HepG2 (cell line): ENCODE results near the gene BEST2. TPM values are rescaled to one million over a fixed set of nuclear protein-coding genes. Genes with fewer than 3 reads are reported as not detected.

Source experiments
- KMT2A ChIP-seq: sonication (generic); formaldehyde crosslinking; IDR thresholded peaks from 2 replicates; pipeline ENCODE4 v1.4.0; 2020; ENCODE audit warnings: missing genetic modification reagents
- MXI1 ChIP-seq: IDR thresholded peaks from 3 replicates; pipeline ENCODE4 v1.6.1; 2012; ENCODE audit warnings: low read depth, low read length, inconsistent platforms, borderline replicate concordance
- XRCC5 ChIP-seq: fragments of 200-400 bp; formaldehyde crosslinking; optimal IDR thresholded peaks from 2 replicates; pipeline ENCODE3; 2017; ENCODE audit warnings: mild to moderate bottlenecking, low read length
- ZEB1 ChIP-seq: IDR thresholded peaks from 2 replicates; pipeline ENCODE4 v1.6.1; 2012; ENCODE audit warnings: mild to moderate bottlenecking, low read depth, inconsistent platforms; ENCODE audit not compliant: insufficient replicate concordance
- ZKSCAN8 ChIP-seq: IDR thresholded peaks from 2 replicates; pipeline ENCODE4 v1.6.1; 2016; ENCODE audit warnings: borderline replicate concordance, missing genetic modification reagents, missing compliant biosample characterization
- ZNF232 ChIP-seq: sonication (generic); formaldehyde crosslinking; IDR thresholded peaks from 2 replicates; pipeline ENCODE4 v1.4.0; 2020; ENCODE audit warnings: missing genetic modification reagents, borderline replicate concordance
- ZNF501 ChIP-seq: sonication (generic); formaldehyde crosslinking; IDR thresholded peaks from 2 replicates; pipeline ENCODE4 v1.5.1; 2020; ENCODE audit warnings: mild to moderate bottlenecking, moderate library complexity, missing genetic modification reagents
- ZNF577 ChIP-seq: sonication (generic); formaldehyde crosslinking; IDR thresholded peaks from 2 replicates; pipeline ENCODE4 v1.4.0; 2020; ENCODE audit warnings: mild to moderate bottlenecking, low read depth, missing genetic modification reagents, borderline replicate concordance
- polyA plus RNA-seq, 8 experiments: library from polyadenylated mRNA; depleted of rRNA in 3 of 8; stranded (reverse) in 7 of 8; unstranded in 1 of 8; fragments of >200 nt; fragmentation: Illumina TruSeq in 4 of 8; extraction: Trizol in 4 of 8; gene quantifications; 2 replicates each; pipeline versions ENCODE4 v1.2.1 to v1.2.3, GENCODE V29; 2011 to 2016; ENCODE audit warnings: low read depth in 4 of 8, missing spikeins in 1 of 8, mixed read lengths in 1 of 8; ENCODE audit not compliant: insufficient read depth in 1 of 8
- total RNA-seq, 5 experiments: library from RNA; depleted of rRNA; stranded (reverse); fragments of >200 nt; fragmentation: Illumina TruSeq; extraction: Trizol; gene quantifications; 2 replicates each; pipeline ENCODE4 v1.2.3, GENCODE V29; 2016; ENCODE audit warnings: low read depth in 1 of 5
- TF ChIP-seq, protein P1 (sequence below): sonication (generic); formaldehyde crosslinking; IDR thresholded peaks from 2 replicates; pipeline ENCODE4 v1.4.0; 2020; ENCODE audit warnings: missing genetic modification reagents
- TF ChIP-seq, protein P2 (sequence below): sonication (generic); formaldehyde crosslinking; IDR thresholded peaks from 2 replicates; pipeline ENCODE4 v1.8.1; 2023; ENCODE audit warnings: mild to moderate bottlenecking, moderate library complexity, missing genetic modification reagents
- TF ChIP-seq, protein P3 (sequence below): sonication (generic); formaldehyde crosslinking; IDR thresholded peaks from 2 replicates; pipeline ENCODE4 v1.4.0; 2020; ENCODE audit warnings: missing genetic modification reagents, borderline replicate concordance
- TF ChIP-seq, protein P4 (sequence below): sonication (generic); formaldehyde crosslinking; IDR thresholded peaks from 2 replicates; pipeline ENCODE4 v1.4.0; 2020; ENCODE audit warnings: missing genetic modification reagents
- TF ChIP-seq, protein P5 (sequence below): sonication (generic); formaldehyde crosslinking; IDR thresholded peaks from 2 replicates; pipeline ENCODE4 v1.5.1; 2020; ENCODE audit warnings: mild to moderate bottlenecking, missing genetic modification reagents, moderate library complexity

Gene BEST2
- total and polyA plus RNA-seq, 2 of the 13 experiments (the other 11 are each of a cell fraction or from before 2014, with no cell fraction given), result not detected

DNA sequence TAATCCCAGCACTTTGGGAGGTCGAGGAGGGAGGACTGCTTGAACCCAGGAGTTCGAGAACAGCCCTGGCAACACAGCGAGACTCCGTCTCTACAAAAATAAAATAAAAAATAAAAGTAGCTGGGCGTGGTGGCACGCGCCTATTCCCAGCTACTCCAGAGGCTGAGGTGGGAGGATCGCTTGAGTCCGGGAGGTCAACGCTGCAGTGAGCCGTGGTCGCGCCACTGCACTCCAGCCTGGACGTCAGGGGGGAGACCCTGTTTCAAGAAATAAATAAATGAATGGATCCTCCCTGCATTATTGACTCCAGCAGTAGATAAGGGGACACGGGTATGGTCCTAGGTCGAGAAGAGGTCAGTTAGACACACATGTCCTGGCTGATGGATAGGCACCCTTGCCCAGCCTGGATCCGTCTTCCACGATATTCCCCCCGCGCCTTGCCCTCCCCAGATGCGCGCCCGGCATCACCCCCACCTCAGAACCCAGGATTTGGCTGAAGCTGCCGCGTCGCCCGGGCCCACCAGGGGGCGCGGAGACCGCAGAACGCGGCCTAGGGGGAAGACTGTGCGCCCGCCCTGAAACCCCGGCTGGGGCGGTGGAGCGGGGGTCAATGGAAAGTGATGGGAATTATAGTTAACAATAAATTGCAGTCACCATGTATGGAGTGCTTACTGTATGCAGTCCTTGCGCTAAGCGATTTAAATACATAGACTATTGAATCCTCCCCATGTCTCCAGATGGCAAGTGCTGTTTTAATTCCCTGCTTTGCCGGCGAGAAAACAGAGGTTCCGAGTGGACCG lies 25.8 kb downstream of the BEST2 start (continued):
- TF ChIP-seq, protein P1, sequence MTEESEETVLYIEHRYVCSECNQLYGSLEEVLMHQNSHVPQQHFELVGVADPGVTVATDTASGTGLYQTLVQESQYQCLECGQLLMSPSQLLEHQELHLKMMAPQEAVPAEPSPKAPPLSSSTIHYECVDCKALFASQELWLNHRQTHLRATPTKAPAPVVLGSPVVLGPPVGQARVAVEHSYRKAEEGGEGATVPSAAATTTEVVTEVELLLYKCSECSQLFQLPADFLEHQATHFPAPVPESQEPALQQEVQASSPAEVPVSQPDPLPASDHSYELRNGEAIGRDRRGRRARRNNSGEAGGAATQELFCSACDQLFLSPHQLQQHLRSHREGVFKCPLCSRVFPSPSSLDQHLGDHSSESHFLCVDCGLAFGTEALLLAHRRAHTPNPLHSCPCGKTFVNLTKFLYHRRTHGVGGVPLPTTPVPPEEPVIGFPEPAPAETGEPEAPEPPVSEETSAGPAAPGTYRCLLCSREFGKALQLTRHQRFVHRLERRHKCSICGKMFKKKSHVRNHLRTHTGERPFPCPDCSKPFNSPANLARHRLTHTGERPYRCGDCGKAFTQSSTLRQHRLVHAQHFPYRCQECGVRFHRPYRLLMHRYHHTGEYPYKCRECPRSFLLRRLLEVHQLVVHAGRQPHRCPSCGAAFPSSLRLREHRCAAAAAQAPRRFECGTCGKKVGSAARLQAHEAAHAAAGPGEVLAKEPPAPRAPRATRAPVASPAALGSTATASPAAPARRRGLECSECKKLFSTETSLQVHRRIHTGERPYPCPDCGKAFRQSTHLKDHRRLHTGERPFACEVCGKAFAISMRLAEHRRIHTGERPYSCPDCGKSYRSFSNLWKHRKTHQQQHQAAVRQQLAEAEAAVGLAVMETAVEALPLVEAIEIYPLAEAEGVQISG (CRISPR knock-in tag), result peak; percentile 58
- TF ChIP-seq, protein P2, sequence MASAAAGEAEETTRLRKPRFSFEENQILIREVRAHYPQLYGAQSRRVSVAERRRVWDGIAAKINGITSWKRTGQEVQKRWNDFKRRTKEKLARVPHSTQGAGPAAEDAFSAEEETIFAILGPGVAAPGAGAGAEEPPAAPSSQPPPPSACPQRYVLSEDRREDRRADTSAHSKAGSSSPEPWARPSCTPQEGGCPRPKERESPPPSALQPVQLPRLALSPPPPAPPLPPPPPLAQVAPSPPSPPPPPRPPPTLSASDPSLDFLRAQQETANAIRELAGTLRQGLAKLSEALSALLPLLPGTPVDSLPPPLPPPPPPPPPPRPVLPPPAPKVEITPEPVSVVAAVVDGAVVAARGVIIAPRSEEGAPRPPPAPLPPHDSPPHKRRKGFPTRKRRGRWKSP (CRISPR knock-in tag), result peak; percentile 64; the same call in 1 of the 2 replicates
- TF ChIP-seq, protein P3, sequence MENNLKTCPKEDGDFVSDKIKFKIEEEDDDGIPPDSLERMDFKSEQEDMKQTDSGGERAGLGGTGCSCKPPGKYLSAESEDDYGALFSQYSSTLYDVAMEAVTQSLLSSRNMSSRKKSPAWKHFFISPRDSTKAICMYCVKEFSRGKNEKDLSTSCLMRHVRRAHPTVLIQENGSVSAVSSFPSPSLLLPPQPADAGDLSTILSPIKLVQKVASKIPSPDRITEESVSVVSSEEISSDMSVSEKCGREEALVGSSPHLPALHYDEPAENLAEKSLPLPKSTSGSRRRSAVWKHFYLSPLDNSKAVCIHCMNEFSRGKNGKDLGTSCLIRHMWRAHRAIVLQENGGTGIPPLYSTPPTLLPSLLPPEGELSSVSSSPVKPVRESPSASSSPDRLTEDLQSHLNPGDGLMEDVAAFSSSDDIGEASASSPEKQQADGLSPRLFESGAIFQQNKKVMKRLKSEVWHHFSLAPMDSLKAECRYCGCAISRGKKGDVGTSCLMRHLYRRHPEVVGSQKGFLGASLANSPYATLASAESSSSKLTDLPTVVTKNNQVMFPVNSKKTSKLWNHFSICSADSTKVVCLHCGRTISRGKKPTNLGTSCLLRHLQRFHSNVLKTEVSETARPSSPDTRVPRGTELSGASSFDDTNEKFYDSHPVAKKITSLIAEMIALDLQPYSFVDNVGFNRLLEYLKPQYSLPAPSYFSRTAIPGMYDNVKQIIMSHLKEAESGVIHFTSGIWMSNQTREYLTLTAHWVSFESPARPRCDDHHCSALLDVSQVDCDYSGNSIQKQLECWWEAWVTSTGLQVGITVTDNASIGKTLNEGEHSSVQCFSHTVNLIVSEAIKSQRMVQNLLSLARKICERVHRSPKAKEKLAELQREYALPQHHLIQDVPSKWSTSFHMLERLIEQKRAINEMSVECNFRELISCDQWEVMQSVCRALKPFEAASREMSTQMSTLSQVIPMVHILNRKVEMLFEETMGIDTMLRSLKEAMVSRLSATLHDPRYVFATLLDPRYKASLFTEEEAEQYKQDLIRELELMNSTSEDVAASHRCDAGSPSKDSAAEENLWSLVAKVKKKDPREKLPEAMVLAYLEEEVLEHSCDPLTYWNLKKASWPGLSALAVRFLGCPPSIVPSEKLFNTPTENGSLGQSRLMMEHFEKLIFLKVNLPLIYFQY (CRISPR knock-in tag), result 0 out of 2 replicates have a peak, but pooled peaks have one; percentile 34
- TF ChIP-seq XRCC5 (peak; percentile 87), MXI1 (peak; percentile 43; the same call in 1 of the 3 replicates), ZNF577 (CRISPR knock-in tag) (no peak), ZNF232 (CRISPR knock-in tag) (peak; percentile 37; the same call in 1 of the 2 replicates), KMT2A (CRISPR knock-in tag) (0 out of 2 replicates have a peak, but pooled peaks have one; percentile 27), ZEB1 (no peak), ZKSCAN8 (CRISPR knock-in tag) (peak; percentile 99), ZNF501 (CRISPR knock-in tag) (peak; percentile 50; the same call in 1 of the 2 replicates)
- TF ChIP-seq, protein P4, sequence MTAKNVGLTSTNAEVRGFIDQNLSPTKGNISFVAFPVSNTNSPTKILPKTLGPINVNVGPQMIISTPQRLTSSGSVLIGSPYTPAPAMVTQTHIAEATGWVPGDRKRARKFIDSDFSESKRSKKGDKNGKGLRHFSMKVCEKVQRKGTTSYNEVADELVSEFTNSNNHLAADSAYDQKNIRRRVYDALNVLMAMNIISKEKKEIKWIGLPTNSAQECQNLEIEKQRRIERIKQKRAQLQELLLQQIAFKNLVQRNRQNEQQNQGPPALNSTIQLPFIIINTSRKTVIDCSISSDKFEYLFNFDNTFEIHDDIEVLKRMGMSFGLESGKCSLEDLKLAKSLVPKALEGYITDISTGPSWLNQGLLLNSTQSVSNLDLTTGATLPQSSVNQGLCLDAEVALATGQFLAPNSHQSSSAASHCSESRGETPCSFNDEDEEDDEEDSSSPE (CRISPR knock-in tag), result peak; percentile 49; the same call in 1 of the 2 replicates
- TF ChIP-seq, protein P5, sequence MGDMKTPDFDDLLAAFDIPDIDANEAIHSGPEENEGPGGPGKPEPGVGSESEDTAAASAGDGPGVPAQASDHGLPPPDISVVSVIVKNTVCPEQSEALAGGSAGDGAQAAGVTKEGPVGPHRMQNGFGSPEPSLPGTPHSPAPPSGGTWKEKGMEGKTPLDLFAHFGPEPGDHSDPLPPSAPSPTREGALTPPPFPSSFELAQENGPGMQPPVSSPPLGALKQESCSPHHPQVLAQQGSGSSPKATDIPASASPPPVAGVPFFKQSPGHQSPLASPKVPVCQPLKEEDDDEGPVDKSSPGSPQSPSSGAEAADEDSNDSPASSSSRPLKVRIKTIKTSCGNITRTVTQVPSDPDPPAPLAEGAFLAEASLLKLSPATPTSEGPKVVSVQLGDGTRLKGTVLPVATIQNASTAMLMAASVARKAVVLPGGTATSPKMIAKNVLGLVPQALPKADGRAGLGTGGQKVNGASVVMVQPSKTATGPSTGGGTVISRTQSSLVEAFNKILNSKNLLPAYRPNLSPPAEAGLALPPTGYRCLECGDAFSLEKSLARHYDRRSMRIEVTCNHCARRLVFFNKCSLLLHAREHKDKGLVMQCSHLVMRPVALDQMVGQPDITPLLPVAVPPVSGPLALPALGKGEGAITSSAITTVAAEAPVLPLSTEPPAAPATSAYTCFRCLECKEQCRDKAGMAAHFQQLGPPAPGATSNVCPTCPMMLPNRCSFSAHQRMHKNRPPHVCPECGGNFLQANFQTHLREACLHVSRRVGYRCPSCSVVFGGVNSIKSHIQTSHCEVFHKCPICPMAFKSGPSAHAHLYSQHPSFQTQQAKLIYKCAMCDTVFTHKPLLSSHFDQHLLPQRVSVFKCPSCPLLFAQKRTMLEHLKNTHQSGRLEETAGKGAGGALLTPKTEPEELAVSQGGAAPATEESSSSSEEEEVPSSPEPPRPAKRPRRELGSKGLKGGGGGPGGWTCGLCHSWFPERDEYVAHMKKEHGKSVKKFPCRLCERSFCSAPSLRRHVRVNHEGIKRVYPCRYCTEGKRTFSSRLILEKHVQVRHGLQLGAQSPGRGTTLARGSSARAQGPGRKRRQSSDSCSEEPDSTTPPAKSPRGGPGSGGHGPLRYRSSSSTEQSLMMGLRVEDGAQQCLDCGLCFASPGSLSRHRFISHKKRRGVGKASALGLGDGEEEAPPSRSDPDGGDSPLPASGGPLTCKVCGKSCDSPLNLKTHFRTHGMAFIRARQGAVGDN (CRISPR knock-in tag), result peak; percentile 51; the same call in 1 of the 2 replicates
